ENCODE data around the gene CHERP.
A peak's percentile ranks its signal among the peaks of the same experiment; 100 is the strongest.

Gene CHERP

GRCh38 chr19:16470911-16471811 is 71.1 kb downstream of the CHERP start:
- peaks cover 3% of the 10 kb centered on the region for H3K27me3 Mint-ChIP-seq (ENCODE audit: low read depth)
- peaks cover 20% of the 10 kb centered on the region for H3K4me1 Mint-ChIP-seq (ENCODE audit: low read depth)
- H3K4me3 Mint-ChIP-seq, result peak overlapping the region; percentile 85
- H3K9me3 Mint-ChIP-seq, result no peaks in the 10 kb centered on the region
- peaks cover 12% of the 10 kb centered on the region for H3K36me3 Mint-ChIP-seq (ENCODE audit: low read depth)
- peak overlapping the region; percentile 42 for H3K27ac Mint-ChIP-seq

- H3K4me3 Mint-ChIP-seq, result peak overlapping the region; percentile 85
- peaks cover 13% of the 10 kb centered on the region for H3K36me3 Mint-ChIP-seq (ENCODE audit: low read depth)
- H3K27me3 Mint-ChIP-seq (ENCODE audit: low read depth), result peaks cover 3% of the 10 kb centered on the region
- H3K9me3 Mint-ChIP-seq, result no peaks in the 10 kb centered on the region
- H3K4me1 Mint-ChIP-seq (ENCODE audit: low read depth), result peaks cover 21% of the 10 kb centered on the region
- peak overlapping the region; percentile 42 for H3K27ac Mint-ChIP-seq
Measured at GRCh38 chr19:16470541-16470910, 71.7 kb downstream of the CHERP start.
